ENCODE results near the gene PARN. TPM values are rescaled to one million over a fixed set of nuclear protein-coding genes. Genes with fewer than 3 reads are reported as not detected.

Gene PARN
- total and polyA plus RNA-seq, 12 donors: 11.7 to 121 (median 35.6) TPM

- no peak overlapping the region for H3K27ac ChIP-seq
- WGBS, 4 donors: 89 to 95% (median 90%) methylated on average over 13 to 16 of the region's 16 CpGs
- intact Hi-C loops (cut with DNase I): no loop called here
- no peak for TF ChIP-seq POLR2A (IDR thresholded peaks at IDR 0.05)
- TF ChIP-seq, protein P1, sequence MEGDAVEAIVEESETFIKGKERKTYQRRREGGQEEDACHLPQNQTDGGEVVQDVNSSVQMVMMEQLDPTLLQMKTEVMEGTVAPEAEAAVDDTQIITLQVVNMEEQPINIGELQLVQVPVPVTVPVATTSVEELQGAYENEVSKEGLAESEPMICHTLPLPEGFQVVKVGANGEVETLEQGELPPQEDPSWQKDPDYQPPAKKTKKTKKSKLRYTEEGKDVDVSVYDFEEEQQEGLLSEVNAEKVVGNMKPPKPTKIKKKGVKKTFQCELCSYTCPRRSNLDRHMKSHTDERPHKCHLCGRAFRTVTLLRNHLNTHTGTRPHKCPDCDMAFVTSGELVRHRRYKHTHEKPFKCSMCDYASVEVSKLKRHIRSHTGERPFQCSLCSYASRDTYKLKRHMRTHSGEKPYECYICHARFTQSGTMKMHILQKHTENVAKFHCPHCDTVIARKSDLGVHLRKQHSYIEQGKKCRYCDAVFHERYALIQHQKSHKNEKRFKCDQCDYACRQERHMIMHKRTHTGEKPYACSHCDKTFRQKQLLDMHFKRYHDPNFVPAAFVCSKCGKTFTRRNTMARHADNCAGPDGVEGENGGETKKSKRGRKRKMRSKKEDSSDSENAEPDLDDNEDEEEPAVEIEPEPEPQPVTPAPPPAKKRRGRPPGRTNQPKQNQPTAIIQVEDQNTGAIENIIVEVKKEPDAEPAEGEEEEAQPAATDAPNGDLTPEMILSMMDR (IDR thresholded peaks at IDR 0.05): no peak
- H3K9me3 ChIP-seq (replicated peaks in 1 of 3): no peaks in the 10 kb centered on the region
- no peak for DNase-seq
- peaks cover 0 to 64% of the 10 kb centered on the region in 2 donors for H3K36me3 ChIP-seq (replicated peaks in 1 of 2)
- H3K4me3 ChIP-seq: no peak overlapping the region
- H3K27me3 ChIP-seq: no peaks in the 10 kb centered on the region
- H3K4me1 ChIP-seq (replicated peaks in 1 of 2): no peaks in the 10 kb centered on the region
Measured at GRCh38 chr16:14667347-14668266, 37.5 kb upstream of the PARN start.

- H3K4me1 ChIP-seq (replicated peaks in 1 of 2): no peaks in the 10 kb centered on the region
- peaks cover 0 to 72% of the 10 kb centered on the region in 2 donors for H3K36me3 ChIP-seq (replicated peaks in 1 of 2)
- H3K27me3 ChIP-seq: no peaks in the 10 kb centered on the region
- no peak for TF ChIP-seq POLR2A (IDR thresholded peaks at IDR 0.05)
- TF ChIP-seq, protein P1 (IDR thresholded peaks at IDR 0.05): no peak
- intact Hi-C loops (cut with DNase I): no loop called here
- no peak overlapping the region for H3K4me3 ChIP-seq
- H3K27ac ChIP-seq: no peak overlapping the region
- DNase-seq: no peak
- no peaks in the 10 kb centered on the region for H3K9me3 ChIP-seq (replicated peaks in 1 of 3)
- WGBS, 4 donors: 86 to 97% (median 93%) methylated on average over 2 of the region's 2 CpGs
Measured at GRCh38 chr16:14658063-14658462, 28.0 kb upstream of the PARN start.

- no peak for DNase-seq
- H3K27me3 ChIP-seq: no peaks in the 10 kb centered on the region
- H3K9me3 ChIP-seq (replicated peaks in 1 of 3): no peaks in the 10 kb centered on the region
- TF ChIP-seq, protein P1 (IDR thresholded peaks at IDR 0.05): no peak
- TF ChIP-seq POLR2A (IDR thresholded peaks at IDR 0.05): no peak
- peaks cover 0 to 85% of the 10 kb centered on the region in 2 donors for H3K36me3 ChIP-seq (replicated peaks in 1 of 2)
- no peak overlapping the region for H3K27ac ChIP-seq
- intact Hi-C loops (cut with DNase I): no loop called here
- H3K4me3 ChIP-seq: no peak overlapping the region
- no peaks in the 10 kb centered on the region for H3K4me1 ChIP-seq (replicated peaks in 1 of 2)
- WGBS, 4 donors: 93 to 95% (median 94%) methylated on average over 2 of the region's 2 CpGs
Measured at GRCh38 chr16:14652726-14653125, 22.7 kb upstream of the PARN start.

GRCh38 chr16:14650629-14651028 is 20.6 kb upstream of the PARN start:
- Histone ChIP-seq H3K9me3 (replicated peaks in 1 of 3) (no peaks in the 10 kb centered on the region), H3K4me3 (no peak overlapping the region), H3K36me3 (replicated peaks in 1 of 2) (peaks cover 0 to 80% of the 10 kb centered on the region in 2 donors), H3K27me3 (no peaks in the 10 kb centered on the region), H3K27ac (peak overlapping the region in 1 of 5 donors; percentile 55), H3K4me1 (replicated peaks in 1 of 2) (no peaks in the 10 kb centered on the region)
- intact Hi-C loops (cut with DNase I): no loop called here
- 58 to 74% (median 61%) methylated on average over 6 of the region's 6 CpGs for WGBS, 4 donors
- no peak for TF ChIP-seq POLR2A (IDR thresholded peaks at IDR 0.05)
- TF ChIP-seq, protein P1 (IDR thresholded peaks at IDR 0.05): no peak
- no peak for DNase-seq

Measured in adrenal gland (tissue), 12 donors.